GM23338 (cell line): ENCODE results near the gene B4GALT2. TPM values are rescaled to one million over a fixed set of nuclear protein-coding genes. Genes with fewer than 3 reads are reported as not detected.

ENCODE experiments used
- ATAC-seq: fragments of 200-7000 bp; cut with Tn5 transposase; 3 replicates; pipeline ENCODE4 v1.9.1; 2020
- DNase-seq: peaks from one replicate; pipeline ENCODE4 v3.0.0-alpha.2; 2015; ENCODE audit warnings: low spot score
- H2AFZ ChIP-seq: fragments of 200-600 bp; sonication (generic); 2 replicates; pipeline ENCODE4 v1.8.0; 2016; ENCODE audit warnings: antibody characterized with exemption, mild to moderate bottlenecking, moderate library complexity
- H3F3A ChIP-seq: fragments of 200-600 bp; sonication (generic); replicated peaks from 2 replicates; pipeline ENCODE4 v1.8.0; 2017; ENCODE audit warnings: antibody characterized with exemption, mixed run types, low read depth
- H3K27ac ChIP-seq: fragments of 200-600 bp; sonication (generic); 2 replicates; pipeline ENCODE4 v1.6.1; 2016; ENCODE audit warnings: low read depth
- H3K27me3 ChIP-seq: fragments of 200-600 bp; sonication (generic); 2 replicates; pipeline ENCODE4 v1.8.0; 2016; ENCODE audit warnings: mild to moderate bottlenecking, mixed run types, moderate library complexity; ENCODE audit not compliant: insufficient read depth
- H3K36me3 ChIP-seq: fragments of 200-600 bp; sonication (generic); 2 replicates; pipeline ENCODE4 v1.8.0; 2016; ENCODE audit warnings: mild to moderate bottlenecking; ENCODE audit not compliant: insufficient read depth
- H3K4me1 ChIP-seq: fragments of 200-600 bp; sonication (generic); 2 replicates; pipeline ENCODE4 v1.8.0; 2016; ENCODE audit warnings: mild to moderate bottlenecking, moderate library complexity; ENCODE audit not compliant: insufficient read depth
- H3K4me2 ChIP-seq: fragments of 200-600 bp; sonication (generic); 2 replicates; pipeline ENCODE4 v1.7.1; 2017; ENCODE audit warnings: mixed run types
- H3K4me3 ChIP-seq: fragments of 200-600 bp; sonication (generic); 2 replicates; pipeline ENCODE4 v1.6.1; 2016; ENCODE audit warnings: mixed run types
- H3K79me2 ChIP-seq: fragments of 200-600 bp; sonication (generic); replicated peaks from 2 replicates; pipeline ENCODE4 v1.8.0; 2017; ENCODE audit warnings: mild to moderate bottlenecking; ENCODE audit not compliant: insufficient read depth
- H3K9me2 ChIP-seq: fragments of 200-600 bp; sonication (generic); 2 replicates; pipeline ENCODE4 v1.8.0; 2017; ENCODE audit not compliant: insufficient read depth
- H4K20me1 ChIP-seq: fragments of 200-600 bp; sonication (generic); replicated peaks from 2 replicates; pipeline ENCODE4 v1.8.0; 2017; ENCODE audit warnings: mild to moderate bottlenecking; ENCODE audit not compliant: insufficient read depth
- H3K27ac Mint-ChIP-seq: 2 replicates; pipeline ENCODE4 v1.8.0; 2020; ENCODE audit warnings: inconsistent platforms, mild to moderate bottlenecking, moderate library complexity, mixed read lengths
- H3K27me3 Mint-ChIP-seq: 3 replicates; pipeline ENCODE4 v1.8.0; 2022; ENCODE audit warnings: low read depth, mild to moderate bottlenecking, moderate library complexity, mixed read lengths, inconsistent platforms; ENCODE audit not compliant: insufficient read depth, poor library complexity
- H3K36me3 Mint-ChIP-seq: 3 replicates; pipeline ENCODE4 v1.8.0; 2021; ENCODE audit warnings: low read depth, mild to moderate bottlenecking, inconsistent platforms, moderate library complexity, mixed read lengths
- H3K4me1 Mint-ChIP-seq: 3 replicates; pipeline ENCODE4 v1.8.0; 2020; ENCODE audit warnings: mild to moderate bottlenecking, inconsistent platforms, mixed read lengths
- H3K4me3 Mint-ChIP-seq: 3 replicates; pipeline ENCODE4 v1.8.0; 2021; ENCODE audit warnings: moderate library complexity, mild to moderate bottlenecking, inconsistent platforms, mixed read lengths
- H3K9me3 Mint-ChIP-seq: 3 replicates; pipeline ENCODE4 v1.8.0; 2020; ENCODE audit warnings: moderate library complexity, mild to moderate bottlenecking, inconsistent platforms, mixed read lengths
- CTCF ChIP-seq, 2 experiments: fragments of 200-600 bp in 1 of 2; sonication (generic) in 1 of 2; conservative IDR thresholded peaks; 2 replicates each; pipeline versions ENCODE4 v1.5.1 to v1.6.1; 2016 to 2017; ENCODE audit warnings: antibody characterized with exemption in 2 of 2, low read depth in 2 of 2, mild to moderate bottlenecking in 2 of 2, moderate library complexity in 1 of 2
- ETS1 ChIP-seq: IDR thresholded peaks from 2 replicates; pipeline ENCODE4 v1.6.1; 2016; ENCODE audit warnings: antibody characterized with exemption
- EZH2phosphoT487 ChIP-seq: fragments of 200-600 bp; sonication (generic); IDR thresholded peaks from one replicate; pipeline ENCODE4 v1.8.1; 2018; ENCODE audit warnings: antibody characterized with exemption; ENCODE audit not compliant: unreplicated experiment
- JUNB ChIP-seq: IDR thresholded peaks from one replicate; pipeline ENCODE4 v1.6.1; 2016; ENCODE audit warnings: antibody characterized with exemption; ENCODE audit not compliant: unreplicated experiment
- NANOG ChIP-seq: IDR thresholded peaks from 2 replicates; pipeline ENCODE4 v1.6.1; 2016; ENCODE audit warnings: antibody characterized with exemption, borderline replicate concordance
- STAT1 ChIP-seq: IDR thresholded peaks from one replicate; pipeline ENCODE4 v1.6.1; 2016; ENCODE audit warnings: antibody characterized with exemption; ENCODE audit not compliant: unreplicated experiment
- ZNF114 ChIP-seq: fragments of 250-450 bp; sonication (Bioruptor Pico); IDR thresholded peaks from 2 replicates; pipeline ENCODE4 v1.5.0; 2020; ENCODE audit warnings: mild to moderate bottlenecking, moderate library complexity
- ZNF331 ChIP-seq: fragments of 250-450 bp; sonication (Bioruptor Pico); IDR thresholded peaks from 2 replicates; pipeline ENCODE4 v1.5.0; 2020; ENCODE audit warnings: low read depth, mild to moderate bottlenecking, moderate library complexity
- ZNF462 ChIP-seq: fragments of 250-450 bp; sonication (Bioruptor Pico); IDR thresholded peaks from 2 replicates; pipeline ENCODE4 v1.5.0; 2020; ENCODE audit warnings: mild to moderate bottlenecking, moderate library complexity
- polyA plus RNA-seq: library from polyadenylated mRNA; unstranded; fragments of >200 nt; fragmentation: Nextera tagmentation; extraction: Ambion mirVana; gene quantifications from 2 replicates; pipeline ENCODE4 v1.2.1, GENCODE V29; 2016
- total RNA-seq: library from RNA; depleted of rRNA; stranded (reverse); fragments of >200 nt; shearing (Covaris generic); gene quantifications from 2 replicates; pipeline ENCODE4 v1.2.3, GENCODE V29; 2014

B4GALT2 gene
- total and polyA plus RNA-seq, 2 experiments from 2014 or later: 22.4 to 63.1 TPM

GRCh38 chr1:44029911-44030604 is 51.0 kb downstream of the B4GALT2 start (continued):
- TF ChIP-seq ETS1: no peak
- no peak for TF ChIP-seq ZNF331 (CRISPR knock-in tag)
- no peak for TF ChIP-seq JUNB
- no peak for TF ChIP-seq ZNF114
- TF ChIP-seq NANOG: no peak
- no peak for TF ChIP-seq CTCF (conservative IDR thresholded peaks at IDR 0.05; ENCODE audit: low read depth in 2 of 2)
- TF ChIP-seq STAT1: no peak

- Mint-ChIP-seq H3K9me3 (peaks cover 4% of the 10 kb centered on the region; the same call in 1 of the 3 replicates), H3K27me3 (peaks cover 10% of the 10 kb centered on the region), H3K27ac (peak overlapping the region; percentile 95), H3K4me1 (peaks cover 51% of the 10 kb centered on the region), H3K4me3 (peak overlapping the region; percentile 94), H3K36me3 (peaks cover 20% of the 10 kb centered on the region)
- Histone ChIP-seq H3K27me3 (no peaks in the 10 kb centered on the region), H3K36me3 (no peaks in the 10 kb centered on the region; the same call in 1 of the 2 replicates), H3K9me2 (no peaks in the 10 kb centered on the region), H3K79me2 (peaks cover 35% of the 10 kb centered on the region), H4K20me1 (no peaks in the 10 kb centered on the region; the same call in 1 of the 2 replicates), H3K4me3 (peak overlapping the region; percentile 98), H2AFZ (no peak overlapping the region), H3K4me1 (peaks cover 29% of the 10 kb centered on the region), H3K27ac (peak overlapping the region; percentile 98), H3F3A (peaks cover 23% of the 10 kb centered on the region), H3K4me2 (peak overlapping the region; percentile 90)
- TF ChIP-seq EZH2phosphoT487 (no peak), CTCF (conservative IDR thresholded peaks at IDR 0.05; ENCODE audit: low read depth in 2 of 2) (peak in 1 of 2 experiments; percentile 46; a peak in 2 of 4 replicates), ZNF462 (CRISPR knock-in tag) (no peak)
- ATAC-seq (peak; percentile 60), DNase-seq (peak; percentile 77)
These were observed 51.7 kb downstream of the B4GALT2 start for GRCh38 chr1:44030605-44031251.
